GM23338 (cell line): Measurements from ENCODE around the gene NEMP1. TPM values are rescaled to one million over a fixed set of nuclear protein-coding genes. Genes with fewer than 3 reads are reported as not detected.

Experiments
- ATAC-seq: fragments of 200-7000 bp; cut with Tn5 transposase; 3 replicates; pipeline ENCODE4 v1.9.1; 2020
- DNase-seq: peaks from one replicate; pipeline ENCODE4 v3.0.0-alpha.2; 2015; ENCODE audit warnings: low spot score
- H2AFZ ChIP-seq: fragments of 200-600 bp; sonication (generic); 2 replicates; pipeline ENCODE4 v1.8.0; 2016; ENCODE audit warnings: antibody characterized with exemption, mild to moderate bottlenecking, moderate library complexity
- H3F3A ChIP-seq: fragments of 200-600 bp; sonication (generic); replicated peaks from 2 replicates; pipeline ENCODE4 v1.8.0; 2017; ENCODE audit warnings: antibody characterized with exemption, mixed run types, low read depth
- H3K27ac ChIP-seq: fragments of 200-600 bp; sonication (generic); 2 replicates; pipeline ENCODE4 v1.6.1; 2016; ENCODE audit warnings: low read depth
- H3K27me3 ChIP-seq: fragments of 200-600 bp; sonication (generic); 2 replicates; pipeline ENCODE4 v1.8.0; 2016; ENCODE audit warnings: mild to moderate bottlenecking, mixed run types, moderate library complexity; ENCODE audit not compliant: insufficient read depth
- H3K36me3 ChIP-seq: fragments of 200-600 bp; sonication (generic); 2 replicates; pipeline ENCODE4 v1.8.0; 2016; ENCODE audit warnings: mild to moderate bottlenecking; ENCODE audit not compliant: insufficient read depth
- H3K4me1 ChIP-seq: fragments of 200-600 bp; sonication (generic); 2 replicates; pipeline ENCODE4 v1.8.0; 2016; ENCODE audit warnings: mild to moderate bottlenecking, moderate library complexity; ENCODE audit not compliant: insufficient read depth
- H3K4me2 ChIP-seq: fragments of 200-600 bp; sonication (generic); 2 replicates; pipeline ENCODE4 v1.7.1; 2017; ENCODE audit warnings: mixed run types
- H3K4me3 ChIP-seq: fragments of 200-600 bp; sonication (generic); 2 replicates; pipeline ENCODE4 v1.6.1; 2016; ENCODE audit warnings: mixed run types
- H3K79me2 ChIP-seq: fragments of 200-600 bp; sonication (generic); replicated peaks from 2 replicates; pipeline ENCODE4 v1.8.0; 2017; ENCODE audit warnings: mild to moderate bottlenecking; ENCODE audit not compliant: insufficient read depth
- H3K9me2 ChIP-seq: fragments of 200-600 bp; sonication (generic); 2 replicates; pipeline ENCODE4 v1.8.0; 2017; ENCODE audit not compliant: insufficient read depth
- H4K20me1 ChIP-seq: fragments of 200-600 bp; sonication (generic); replicated peaks from 2 replicates; pipeline ENCODE4 v1.8.0; 2017; ENCODE audit warnings: mild to moderate bottlenecking; ENCODE audit not compliant: insufficient read depth
- H3K27ac Mint-ChIP-seq: 2 replicates; pipeline ENCODE4 v1.8.0; 2020; ENCODE audit warnings: inconsistent platforms, mild to moderate bottlenecking, moderate library complexity, mixed read lengths
- H3K27me3 Mint-ChIP-seq: 3 replicates; pipeline ENCODE4 v1.8.0; 2022; ENCODE audit warnings: low read depth, mild to moderate bottlenecking, moderate library complexity, mixed read lengths, inconsistent platforms; ENCODE audit not compliant: insufficient read depth, poor library complexity
- H3K36me3 Mint-ChIP-seq: 3 replicates; pipeline ENCODE4 v1.8.0; 2021; ENCODE audit warnings: low read depth, mild to moderate bottlenecking, inconsistent platforms, moderate library complexity, mixed read lengths
- H3K4me1 Mint-ChIP-seq: 3 replicates; pipeline ENCODE4 v1.8.0; 2020; ENCODE audit warnings: mild to moderate bottlenecking, inconsistent platforms, mixed read lengths
- H3K4me3 Mint-ChIP-seq: 3 replicates; pipeline ENCODE4 v1.8.0; 2021; ENCODE audit warnings: moderate library complexity, mild to moderate bottlenecking, inconsistent platforms, mixed read lengths
- H3K9me3 Mint-ChIP-seq: 3 replicates; pipeline ENCODE4 v1.8.0; 2020; ENCODE audit warnings: moderate library complexity, mild to moderate bottlenecking, inconsistent platforms, mixed read lengths
- POLR2AphosphoS5 ChIP-seq: IDR thresholded peaks from 2 replicates; pipeline ENCODE4 v1.6.1; 2016; ENCODE audit warnings: antibody characterized with exemption, low read depth
- REST ChIP-seq: IDR thresholded peaks from one replicate; pipeline ENCODE4 v1.6.1; 2018; ENCODE audit warnings: antibody characterized with exemption; ENCODE audit not compliant: unreplicated experiment
- ZNF462 ChIP-seq: fragments of 250-450 bp; sonication (Bioruptor Pico); IDR thresholded peaks from 2 replicates; pipeline ENCODE4 v1.5.0; 2020; ENCODE audit warnings: mild to moderate bottlenecking, moderate library complexity
- polyA plus RNA-seq: library from polyadenylated mRNA; unstranded; fragments of >200 nt; fragmentation: Nextera tagmentation; extraction: Ambion mirVana; gene quantifications from 2 replicates; pipeline ENCODE4 v1.2.1, GENCODE V29; 2016
- total RNA-seq: library from RNA; depleted of rRNA; stranded (reverse); fragments of >200 nt; shearing (Covaris generic); gene quantifications from 2 replicates; pipeline ENCODE4 v1.2.3, GENCODE V29; 2014

The NEMP1 gene
- total and polyA plus RNA-seq, 2 experiments from 2014 or later = 11.9 to 35.0 TPM

GRCh38 chr12:57051011-57051410 is 27.6 kb downstream of the NEMP1 start:
- no peak overlapping the region for H2AFZ ChIP-seq
- no peak overlapping the region for H3K4me2 ChIP-seq
- H3K4me3 ChIP-seq = no peak overlapping the region
- H3K36me3 ChIP-seq = no peaks in the 10 kb centered on the region
- H3K36me3 Mint-ChIP-seq = peaks cover 12% of the 10 kb centered on the region; the same call in 2 of the 3 replicates
- H3K9me3 Mint-ChIP-seq = no peaks in the 10 kb centered on the region
- H4K20me1 ChIP-seq = peaks cover 4% of the 10 kb centered on the region; the same call in 1 of the 2 replicates
- H3K27ac ChIP-seq = no peak overlapping the region
- H3K27ac Mint-ChIP-seq = no peak overlapping the region
- H3K27me3 ChIP-seq = no peaks in the 10 kb centered on the region
- no peak for TF ChIP-seq REST
- TF ChIP-seq POLR2AphosphoS5 = no peak
- no peak for TF ChIP-seq ZNF462 (CRISPR knock-in tag)
- peaks cover 2% of the 10 kb centered on the region; the same call in 1 of the 3 replicates for H3K4me1 Mint-ChIP-seq
- no peaks in the 10 kb centered on the region for H3K79me2 ChIP-seq
- 0 out of 2 replicates have a peak, but pooled peaks cover 2% of the 10 kb centered on the region for H3F3A ChIP-seq
- no peaks in the 10 kb centered on the region; the same call in 1 of the 2 replicates for H3K9me2 ChIP-seq
- H3K4me1 ChIP-seq = no peaks in the 10 kb centered on the region
- no peak overlapping the region for H3K4me3 Mint-ChIP-seq
- ATAC-seq (no peak), DNase-seq (no peak)
- H3K27me3 Mint-ChIP-seq = no peaks in the 10 kb centered on the region
